WTC11 (cell line): ENCODE results near the gene PDE1A. TPM values are rescaled to one million over a fixed set of nuclear protein-coding genes. Genes with fewer than 3 reads are reported as not detected.

Source experiments
- ATAC-seq: fragments of 200-7000 bp; cut with Tn5 transposase; 2 replicates; pipeline ENCODE4 v1.10.0; 2021; ENCODE audit warnings: mild to moderate bottlenecking, moderate library complexity
- CTCF ChIA-PET: fragments of 300-600 bp; sonication (Branson Sonifier 250); formaldehyde crosslinking; loops from one replicate; lab custom pipeline; 2021; ENCODE audit warnings: antibody characterized with exemption; lab: Charles Lee
- POLR2A ChIA-PET: fragments of 350-600 bp; sonication (Branson Sonifier 250); formaldehyde crosslinking; loops from one replicate; lab custom pipeline; 2021; ENCODE audit warnings: antibody characterized with exemption; lab: Charles Lee
- DNase-seq: peaks from one replicate; pipeline ENCODE4 v3.0.0; 2021; ENCODE audit warnings: low spot score
- H3K27ac Mint-ChIP-seq: 2 replicates; pipeline ENCODE4 v1.8.0; 2021; ENCODE audit warnings: mixed read lengths
- H3K27me3 Mint-ChIP-seq: 2 replicates; pipeline ENCODE4 v1.8.0; 2021; ENCODE audit warnings: low read depth, mild to moderate bottlenecking, moderate library complexity, mixed read lengths
- H3K36me3 Mint-ChIP-seq: 2 replicates; pipeline ENCODE4 v1.8.0; 2021; ENCODE audit warnings: mixed read lengths
- H3K4me1 Mint-ChIP-seq: 2 replicates; pipeline ENCODE4 v1.8.0; 2022; ENCODE audit warnings: mixed read lengths
- H3K4me3 Mint-ChIP-seq: 2 replicates; pipeline ENCODE4 v1.8.0; 2021; ENCODE audit warnings: mild to moderate bottlenecking, moderate library complexity, mixed read lengths
- H3K9me3 Mint-ChIP-seq: 2 replicates; pipeline ENCODE4 v1.8.0; 2021; ENCODE audit warnings: mixed read lengths
- IRF2 ChIP-seq: sonication (generic); formaldehyde crosslinking; IDR thresholded peaks from 2 replicates; pipeline ENCODE4 v1.8.0; 2022; ENCODE audit warnings: low read depth, missing genetic modification reagents, borderline replicate concordance
- JAZF1 ChIP-seq: fragments of 250-450 bp; sonication (Bioruptor Pico); IDR thresholded peaks from 2 replicates; pipeline ENCODE4 v1.9.0; 2021; ENCODE audit warnings: moderate library complexity, mild to moderate bottlenecking, inconsistent platforms
- SMAD4 ChIP-seq: sonication (generic); formaldehyde crosslinking; IDR thresholded peaks from 2 replicates; pipeline ENCODE4 v1.8.0; 2022; ENCODE audit warnings: mild to moderate bottlenecking, missing genetic modification reagents
- TEAD1 ChIP-seq: sonication (generic); formaldehyde crosslinking; IDR thresholded peaks from 2 replicates; pipeline ENCODE4 v1.8.0; 2022; ENCODE audit warnings: mild to moderate bottlenecking, missing genetic modification reagents
- TP53 ChIP-seq: sonication (generic); formaldehyde crosslinking; IDR thresholded peaks from 2 replicates; pipeline ENCODE4 v1.8.1; 2023; ENCODE audit warnings: mild to moderate bottlenecking, missing genetic modification reagents
- ZNF423 ChIP-seq: fragments of 250-450 bp; sonication (Bioruptor Pico); IDR thresholded peaks from 2 replicates; pipeline ENCODE4 v2.1.2; 2022; ENCODE audit warnings: mild to moderate bottlenecking, moderate library complexity
- total RNA-seq: library from RNA; stranded (reverse); gene quantifications from 3 replicates; pipeline ENCODE4 v1.2.3, GENCODE V29; 2021
- TF ChIP-seq, protein P1 (sequence below): fragments of 200-600 bp; IDR thresholded peaks from 2 replicates; pipeline ENCODE4 v1.8.0; 2022; ENCODE audit warnings: antibody characterized with exemption
- TF ChIP-seq, protein P2 (sequence below): sonication (generic); formaldehyde crosslinking; IDR thresholded peaks from 2 replicates; pipeline ENCODE4 v1.8.1; 2022; ENCODE audit warnings: low read depth, mild to moderate bottlenecking, moderate library complexity, missing genetic modification reagents, borderline replicate concordance
- TF ChIP-seq, protein P3 (sequence below): sonication (generic); formaldehyde crosslinking; IDR thresholded peaks from 2 replicates; pipeline ENCODE4 v1.8.0; 2022; ENCODE audit warnings: mild to moderate bottlenecking, missing genetic modification reagents
- TF ChIP-seq, protein P4 (sequence below): sonication (generic); formaldehyde crosslinking; IDR thresholded peaks from 2 replicates; pipeline ENCODE4 v1.8.1; 2022; ENCODE audit warnings: low read depth, missing genetic modification reagents, borderline replicate concordance
- TF ChIP-seq, protein P5 (sequence below): fragments of 250-450 bp; sonication (Bioruptor Pico); conservative IDR thresholded peaks from 2 replicates; pipeline ENCODE4 v1.9.0; 2021; ENCODE audit warnings: mild to moderate bottlenecking
- TF ChIP-seq, protein P6 (sequence below): sonication (generic); formaldehyde crosslinking; IDR thresholded peaks from 2 replicates; pipeline ENCODE4 v1.8.0; 2023; ENCODE audit warnings: missing genetic modification reagents, mild to moderate bottlenecking, borderline replicate concordance
- TF ChIP-seq, protein P7 (sequence below): sonication (generic); formaldehyde crosslinking; conservative IDR thresholded peaks from 2 replicates; pipeline ENCODE4 v1.8.1; 2022; ENCODE audit warnings: mild to moderate bottlenecking, missing genetic modification reagents
- TF ChIP-seq, protein P8 (sequence below): sonication (generic); formaldehyde crosslinking; IDR thresholded peaks from 2 replicates; pipeline ENCODE4 v1.8.0; 2022; ENCODE audit warnings: mild to moderate bottlenecking, missing genetic modification reagents

PDE1A gene
- total RNA-seq, 1 experiment from 2014 or later: not detected

DNA sequence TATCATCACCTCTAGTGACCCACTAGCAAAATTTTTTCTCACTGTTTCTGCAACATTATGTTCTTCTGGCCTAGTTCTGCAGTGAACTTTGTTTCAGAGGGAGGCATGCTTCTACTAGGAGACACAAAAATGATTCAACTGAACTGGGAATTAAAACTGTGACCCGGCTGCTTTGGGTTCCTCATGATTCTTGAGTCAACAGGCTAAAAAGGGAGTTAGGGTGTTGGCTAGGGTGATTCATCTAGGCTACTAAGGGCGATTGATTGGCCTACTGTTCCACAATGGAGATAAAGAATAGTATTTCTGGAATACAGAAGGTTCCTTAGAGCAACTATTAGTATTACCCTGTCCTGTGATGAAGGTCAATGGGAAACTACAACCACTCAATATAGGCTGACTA lies 261.6 kb downstream of the PDE1A start:
- no peak for DNase-seq
- H3K27ac Mint-ChIP-seq: no peak overlapping the region
- no peaks in the 10 kb centered on the region for H3K27me3 Mint-ChIP-seq
- no peak for ATAC-seq
- H3K9me3 Mint-ChIP-seq: no peaks in the 10 kb centered on the region
- H3K4me3 Mint-ChIP-seq: no peak overlapping the region
- H3K36me3 Mint-ChIP-seq: no peaks in the 10 kb centered on the region
- CTCF ChIA-PET: no interaction called here
- POLR2A ChIA-PET: no interaction called here
- TF ChIP-seq, protein P1, sequence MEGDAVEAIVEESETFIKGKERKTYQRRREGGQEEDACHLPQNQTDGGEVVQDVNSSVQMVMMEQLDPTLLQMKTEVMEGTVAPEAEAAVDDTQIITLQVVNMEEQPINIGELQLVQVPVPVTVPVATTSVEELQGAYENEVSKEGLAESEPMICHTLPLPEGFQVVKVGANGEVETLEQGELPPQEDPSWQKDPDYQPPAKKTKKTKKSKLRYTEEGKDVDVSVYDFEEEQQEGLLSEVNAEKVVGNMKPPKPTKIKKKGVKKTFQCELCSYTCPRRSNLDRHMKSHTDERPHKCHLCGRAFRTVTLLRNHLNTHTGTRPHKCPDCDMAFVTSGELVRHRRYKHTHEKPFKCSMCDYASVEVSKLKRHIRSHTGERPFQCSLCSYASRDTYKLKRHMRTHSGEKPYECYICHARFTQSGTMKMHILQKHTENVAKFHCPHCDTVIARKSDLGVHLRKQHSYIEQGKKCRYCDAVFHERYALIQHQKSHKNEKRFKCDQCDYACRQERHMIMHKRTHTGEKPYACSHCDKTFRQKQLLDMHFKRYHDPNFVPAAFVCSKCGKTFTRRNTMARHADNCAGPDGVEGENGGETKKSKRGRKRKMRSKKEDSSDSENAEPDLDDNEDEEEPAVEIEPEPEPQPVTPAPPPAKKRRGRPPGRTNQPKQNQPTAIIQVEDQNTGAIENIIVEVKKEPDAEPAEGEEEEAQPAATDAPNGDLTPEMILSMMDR: no peak
- no peak for TF ChIP-seq JAZF1 (CRISPR knock-in tag)
- TF ChIP-seq SMAD4 (CRISPR knock-in tag): no peak
- no peak for TF ChIP-seq IRF2 (CRISPR knock-in tag)
- no peak for TF ChIP-seq TEAD1 (CRISPR knock-in tag)
- TF ChIP-seq, protein P2, sequence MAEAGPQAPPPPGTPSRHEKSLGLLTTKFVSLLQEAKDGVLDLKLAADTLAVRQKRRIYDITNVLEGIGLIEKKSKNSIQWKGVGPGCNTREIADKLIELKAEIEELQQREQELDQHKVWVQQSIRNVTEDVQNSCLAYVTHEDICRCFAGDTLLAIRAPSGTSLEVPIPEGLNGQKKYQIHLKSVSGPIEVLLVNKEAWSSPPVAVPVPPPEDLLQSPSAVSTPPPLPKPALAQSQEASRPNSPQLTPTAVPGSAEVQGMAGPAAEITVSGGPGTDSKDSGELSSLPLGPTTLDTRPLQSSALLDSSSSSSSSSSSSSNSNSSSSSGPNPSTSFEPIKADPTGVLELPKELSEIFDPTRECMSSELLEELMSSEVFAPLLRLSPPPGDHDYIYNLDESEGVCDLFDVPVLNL (CRISPR knock-in tag): no peak
- TF ChIP-seq, protein P3, sequence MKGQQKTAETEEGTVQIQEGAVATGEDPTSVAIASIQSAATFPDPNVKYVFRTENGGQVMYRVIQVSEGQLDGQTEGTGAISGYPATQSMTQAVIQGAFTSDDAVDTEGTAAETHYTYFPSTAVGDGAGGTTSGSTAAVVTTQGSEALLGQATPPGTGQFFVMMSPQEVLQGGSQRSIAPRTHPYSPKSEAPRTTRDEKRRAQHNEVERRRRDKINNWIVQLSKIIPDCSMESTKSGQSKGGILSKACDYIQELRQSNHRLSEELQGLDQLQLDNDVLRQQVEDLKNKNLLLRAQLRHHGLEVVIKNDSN: no peak
- TF ChIP-seq, protein P4, sequence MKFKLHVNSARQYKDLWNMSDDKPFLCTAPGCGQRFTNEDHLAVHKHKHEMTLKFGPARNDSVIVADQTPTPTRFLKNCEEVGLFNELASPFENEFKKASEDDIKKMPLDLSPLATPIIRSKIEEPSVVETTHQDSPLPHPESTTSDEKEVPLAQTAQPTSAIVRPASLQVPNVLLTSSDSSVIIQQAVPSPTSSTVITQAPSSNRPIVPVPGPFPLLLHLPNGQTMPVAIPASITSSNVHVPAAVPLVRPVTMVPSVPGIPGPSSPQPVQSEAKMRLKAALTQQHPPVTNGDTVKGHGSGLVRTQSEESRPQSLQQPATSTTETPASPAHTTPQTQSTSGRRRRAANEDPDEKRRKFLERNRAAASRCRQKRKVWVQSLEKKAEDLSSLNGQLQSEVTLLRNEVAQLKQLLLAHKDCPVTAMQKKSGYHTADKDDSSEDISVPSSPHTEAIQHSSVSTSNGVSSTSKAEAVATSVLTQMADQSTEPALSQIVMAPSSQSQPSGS (CRISPR knock-in tag): no peak
- TF ChIP-seq, protein P5, sequence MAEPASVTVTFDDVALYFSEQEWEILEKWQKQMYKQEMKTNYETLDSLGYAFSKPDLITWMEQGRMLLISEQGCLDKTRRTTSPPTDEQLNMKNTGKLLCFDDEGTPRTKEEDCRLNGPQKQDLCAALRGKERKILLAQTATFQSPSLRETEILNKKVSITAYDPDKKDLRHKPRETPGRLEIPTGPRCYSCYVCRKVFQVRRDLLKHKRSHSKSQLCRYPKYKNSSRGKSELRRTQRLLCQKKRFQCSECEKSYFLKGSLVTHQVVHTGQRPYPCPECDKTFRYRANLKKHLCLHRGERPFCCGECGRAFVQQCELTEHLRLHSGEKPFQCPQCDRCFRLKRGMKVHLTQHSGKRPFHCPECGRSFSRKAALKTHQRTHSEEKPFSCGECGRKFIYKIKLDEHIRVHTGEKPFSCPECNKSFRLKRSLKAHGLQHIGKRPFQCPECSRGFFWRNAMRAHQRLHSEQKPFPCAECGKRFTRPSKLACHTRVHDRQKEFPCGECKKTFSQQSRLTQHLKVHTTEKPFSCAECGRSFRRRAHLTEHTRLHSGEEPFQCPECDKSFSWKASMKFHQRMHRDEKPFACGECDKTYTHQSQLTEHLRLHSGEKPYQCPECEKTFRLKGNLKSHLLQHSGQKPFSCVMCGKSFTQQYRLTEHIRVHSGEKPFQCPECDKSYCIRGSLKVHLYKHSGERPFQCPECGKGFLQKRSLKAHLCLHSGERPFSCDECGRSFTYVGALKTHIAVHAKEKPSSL (CRISPR knock-in tag): no peak
- no peak for TF ChIP-seq ZNF423
- H3K4me1 Mint-ChIP-seq: no peaks in the 10 kb centered on the region

DNA sequence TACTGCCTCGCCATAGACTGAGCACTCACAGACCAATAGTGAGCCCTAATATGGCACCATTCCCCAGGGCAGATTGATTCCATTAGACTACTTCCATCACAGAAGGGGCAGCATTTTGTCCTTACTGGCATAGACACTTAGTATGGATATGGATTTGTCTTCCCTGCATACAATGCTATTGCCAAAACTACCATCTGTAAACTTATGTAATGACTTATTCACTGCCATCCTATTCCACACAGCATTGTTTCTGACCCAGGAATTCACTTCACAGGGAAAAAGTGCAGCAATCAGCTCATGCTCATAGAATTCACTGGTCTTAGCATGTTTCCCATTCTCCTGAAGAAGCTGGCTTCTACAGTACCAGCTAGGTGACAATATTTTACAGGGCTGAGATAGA lies 262.1 kb downstream of the PDE1A start:
- ChIA-PET POLR2A (no interaction called here), CTCF (no interaction called here)
- H3K27ac Mint-ChIP-seq: no peak overlapping the region
- ATAC-seq: no peak
- H3K27me3 Mint-ChIP-seq: no peaks in the 10 kb centered on the region
- H3K36me3 Mint-ChIP-seq: no peaks in the 10 kb centered on the region
- DNase-seq: no peak
- TF ChIP-seq, protein P6, sequence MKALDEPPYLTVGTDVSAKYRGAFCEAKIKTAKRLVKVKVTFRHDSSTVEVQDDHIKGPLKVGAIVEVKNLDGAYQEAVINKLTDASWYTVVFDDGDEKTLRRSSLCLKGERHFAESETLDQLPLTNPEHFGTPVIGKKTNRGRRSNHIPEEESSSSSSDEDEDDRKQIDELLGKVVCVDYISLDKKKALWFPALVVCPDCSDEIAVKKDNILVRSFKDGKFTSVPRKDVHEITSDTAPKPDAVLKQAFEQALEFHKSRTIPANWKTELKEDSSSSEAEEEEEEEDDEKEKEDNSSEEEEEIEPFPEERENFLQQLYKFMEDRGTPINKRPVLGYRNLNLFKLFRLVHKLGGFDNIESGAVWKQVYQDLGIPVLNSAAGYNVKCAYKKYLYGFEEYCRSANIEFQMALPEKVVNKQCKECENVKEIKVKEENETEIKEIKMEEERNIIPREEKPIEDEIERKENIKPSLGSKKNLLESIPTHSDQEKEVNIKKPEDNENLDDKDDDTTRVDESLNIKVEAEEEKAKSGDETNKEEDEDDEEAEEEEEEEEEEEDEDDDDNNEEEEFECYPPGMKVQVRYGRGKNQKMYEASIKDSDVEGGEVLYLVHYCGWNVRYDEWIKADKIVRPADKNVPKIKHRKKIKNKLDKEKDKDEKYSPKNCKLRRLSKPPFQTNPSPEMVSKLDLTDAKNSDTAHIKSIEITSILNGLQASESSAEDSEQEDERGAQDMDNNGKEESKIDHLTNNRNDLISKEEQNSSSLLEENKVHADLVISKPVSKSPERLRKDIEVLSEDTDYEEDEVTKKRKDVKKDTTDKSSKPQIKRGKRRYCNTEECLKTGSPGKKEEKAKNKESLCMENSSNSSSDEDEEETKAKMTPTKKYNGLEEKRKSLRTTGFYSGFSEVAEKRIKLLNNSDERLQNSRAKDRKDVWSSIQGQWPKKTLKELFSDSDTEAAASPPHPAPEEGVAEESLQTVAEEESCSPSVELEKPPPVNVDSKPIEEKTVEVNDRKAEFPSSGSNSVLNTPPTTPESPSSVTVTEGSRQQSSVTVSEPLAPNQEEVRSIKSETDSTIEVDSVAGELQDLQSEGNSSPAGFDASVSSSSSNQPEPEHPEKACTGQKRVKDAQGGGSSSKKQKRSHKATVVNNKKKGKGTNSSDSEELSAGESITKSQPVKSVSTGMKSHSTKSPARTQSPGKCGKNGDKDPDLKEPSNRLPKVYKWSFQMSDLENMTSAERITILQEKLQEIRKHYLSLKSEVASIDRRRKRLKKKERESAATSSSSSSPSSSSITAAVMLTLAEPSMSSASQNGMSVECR: no peak
- TF ChIP-seq, protein P7, sequence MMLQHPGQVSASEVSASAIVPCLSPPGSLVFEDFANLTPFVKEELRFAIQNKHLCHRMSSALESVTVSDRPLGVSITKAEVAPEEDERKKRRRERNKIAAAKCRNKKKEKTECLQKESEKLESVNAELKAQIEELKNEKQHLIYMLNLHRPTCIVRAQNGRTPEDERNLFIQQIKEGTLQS (CRISPR knock-in tag): no peak
- no peak for TF ChIP-seq TP53 (CRISPR knock-in tag)
- TF ChIP-seq, protein P8, sequence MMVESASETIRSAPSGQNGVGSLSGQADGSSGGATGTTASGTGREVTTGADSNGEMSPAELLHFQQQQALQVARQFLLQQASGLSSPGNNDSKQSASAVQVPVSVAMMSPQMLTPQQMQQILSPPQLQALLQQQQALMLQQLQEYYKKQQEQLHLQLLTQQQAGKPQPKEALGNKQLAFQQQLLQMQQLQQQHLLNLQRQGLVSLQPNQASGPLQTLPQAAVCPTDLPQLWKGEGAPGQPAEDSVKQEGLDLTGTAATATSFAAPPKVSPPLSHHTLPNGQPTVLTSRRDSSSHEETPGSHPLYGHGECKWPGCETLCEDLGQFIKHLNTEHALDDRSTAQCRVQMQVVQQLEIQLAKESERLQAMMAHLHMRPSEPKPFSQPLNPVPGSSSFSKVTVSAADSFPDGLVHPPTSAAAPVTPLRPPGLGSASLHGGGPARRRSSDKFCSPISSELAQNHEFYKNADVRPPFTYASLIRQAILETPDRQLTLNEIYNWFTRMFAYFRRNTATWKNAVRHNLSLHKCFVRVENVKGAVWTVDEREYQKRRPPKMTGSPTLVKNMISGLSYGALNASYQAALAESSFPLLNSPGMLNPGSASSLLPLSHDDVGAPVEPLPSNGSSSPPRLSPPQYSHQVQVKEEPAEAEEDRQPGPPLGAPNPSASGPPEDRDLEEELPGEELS (CRISPR knock-in tag): no peak
- no peak overlapping the region for H3K4me3 Mint-ChIP-seq
- H3K9me3 Mint-ChIP-seq: no peaks in the 10 kb centered on the region
- no peaks in the 10 kb centered on the region for H3K4me1 Mint-ChIP-seq
